SH-SY5Y (cell line): ENCODE data around the gene FIZ1.

Experiments
- GATA2 ChIP-seq: IDR thresholded peaks from 2 replicates; pipeline ENCODE4 v1.6.1; 2011; ENCODE audit warnings: mild to moderate bottlenecking, low read depth, low read length
- GATA3 ChIP-seq: IDR thresholded peaks from 2 replicates; pipeline ENCODE4 v1.6.1; 2011; ENCODE audit warnings: low read depth, mild to moderate bottlenecking, low read length, moderate library complexity

DNA sequence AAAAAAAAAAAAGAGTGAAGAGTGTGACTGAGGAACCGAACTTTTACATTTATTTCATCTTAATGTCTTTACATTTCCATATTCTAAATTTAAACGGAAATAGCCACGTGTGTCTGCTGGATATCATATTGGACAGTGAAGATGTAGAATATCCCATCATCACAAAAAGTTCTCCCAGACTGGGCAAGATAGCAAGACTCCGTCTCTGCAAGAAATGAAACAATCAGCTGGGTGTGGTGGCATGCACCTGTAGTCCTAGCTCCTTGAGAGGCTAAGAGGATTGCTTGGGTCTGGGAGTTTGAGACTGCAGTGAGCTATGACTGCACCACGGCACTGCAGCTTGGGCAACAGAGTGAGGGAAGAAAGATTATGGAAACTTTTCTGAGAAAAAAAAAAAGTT lies 22.6 kb downstream of the FIZ1 start:
- no peak for TF ChIP-seq GATA3
- no peak for TF ChIP-seq GATA2
